22Rv1 (cell line): ENCODE results near the gene CCNC.

ENCODE experiments used
- CTCF ChIP-seq: fragments of 450-650 bp; IDR thresholded peaks from 2 replicates; pipeline ENCODE4 v1.5.1; 2017; ENCODE audit warnings: mild to moderate bottlenecking
- ZFX ChIP-seq: fragments of 450-650 bp; IDR thresholded peaks from 2 replicates; pipeline ENCODE4 v1.6.1; 2017; ENCODE audit warnings: antibody characterized with exemption, borderline replicate concordance

- TF ChIP-seq CTCF (no peak), ZFX (no peak)
Measured at GRCh38 chr6:99592900-99593299, 24.4 kb upstream of the CCNC start.
